Non-pigmented ciliary epithelial cell (primary cell): ENCODE results near the gene RBM6.
A peak's percentile ranks its signal among the peaks of the same experiment; 100 is the strongest.
"Not testable (repeated sequence)": the region's sequence is repeated elsewhere in the genome, so short reads cannot be mapped to it uniquely, and the experiment has no call there.

ENCODE experiments used
- DNase-seq: peaks from one replicate; pipeline ENCODE4 v3.0.0-alpha.2; 2010; ENCODE audit warnings: low read depth

Gene RBM6, protein sequence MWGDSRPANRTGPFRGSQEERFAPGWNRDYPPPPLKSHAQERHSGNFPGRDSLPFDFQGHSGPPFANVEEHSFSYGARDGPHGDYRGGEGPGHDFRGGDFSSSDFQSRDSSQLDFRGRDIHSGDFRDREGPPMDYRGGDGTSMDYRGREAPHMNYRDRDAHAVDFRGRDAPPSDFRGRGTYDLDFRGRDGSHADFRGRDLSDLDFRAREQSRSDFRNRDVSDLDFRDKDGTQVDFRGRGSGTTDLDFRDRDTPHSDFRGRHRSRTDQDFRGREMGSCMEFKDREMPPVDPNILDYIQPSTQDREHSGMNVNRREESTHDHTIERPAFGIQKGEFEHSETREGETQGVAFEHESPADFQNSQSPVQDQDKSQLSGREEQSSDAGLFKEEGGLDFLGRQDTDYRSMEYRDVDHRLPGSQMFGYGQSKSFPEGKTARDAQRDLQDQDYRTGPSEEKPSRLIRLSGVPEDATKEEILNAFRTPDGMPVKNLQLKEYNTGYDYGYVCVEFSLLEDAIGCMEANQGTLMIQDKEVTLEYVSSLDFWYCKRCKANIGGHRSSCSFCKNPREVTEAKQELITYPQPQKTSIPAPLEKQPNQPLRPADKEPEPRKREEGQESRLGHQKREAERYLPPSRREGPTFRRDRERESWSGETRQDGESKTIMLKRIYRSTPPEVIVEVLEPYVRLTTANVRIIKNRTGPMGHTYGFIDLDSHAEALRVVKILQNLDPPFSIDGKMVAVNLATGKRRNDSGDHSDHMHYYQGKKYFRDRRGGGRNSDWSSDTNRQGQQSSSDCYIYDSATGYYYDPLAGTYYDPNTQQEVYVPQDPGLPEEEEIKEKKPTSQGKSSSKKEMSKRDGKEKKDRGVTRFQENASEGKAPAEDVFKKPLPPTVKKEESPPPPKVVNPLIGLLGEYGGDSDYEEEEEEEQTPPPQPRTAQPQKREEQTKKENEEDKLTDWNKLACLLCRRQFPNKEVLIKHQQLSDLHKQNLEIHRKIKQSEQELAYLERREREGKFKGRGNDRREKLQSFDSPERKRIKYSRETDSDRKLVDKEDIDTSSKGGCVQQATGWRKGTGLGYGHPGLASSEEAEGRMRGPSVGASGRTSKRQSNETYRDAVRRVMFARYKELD

DNA sequence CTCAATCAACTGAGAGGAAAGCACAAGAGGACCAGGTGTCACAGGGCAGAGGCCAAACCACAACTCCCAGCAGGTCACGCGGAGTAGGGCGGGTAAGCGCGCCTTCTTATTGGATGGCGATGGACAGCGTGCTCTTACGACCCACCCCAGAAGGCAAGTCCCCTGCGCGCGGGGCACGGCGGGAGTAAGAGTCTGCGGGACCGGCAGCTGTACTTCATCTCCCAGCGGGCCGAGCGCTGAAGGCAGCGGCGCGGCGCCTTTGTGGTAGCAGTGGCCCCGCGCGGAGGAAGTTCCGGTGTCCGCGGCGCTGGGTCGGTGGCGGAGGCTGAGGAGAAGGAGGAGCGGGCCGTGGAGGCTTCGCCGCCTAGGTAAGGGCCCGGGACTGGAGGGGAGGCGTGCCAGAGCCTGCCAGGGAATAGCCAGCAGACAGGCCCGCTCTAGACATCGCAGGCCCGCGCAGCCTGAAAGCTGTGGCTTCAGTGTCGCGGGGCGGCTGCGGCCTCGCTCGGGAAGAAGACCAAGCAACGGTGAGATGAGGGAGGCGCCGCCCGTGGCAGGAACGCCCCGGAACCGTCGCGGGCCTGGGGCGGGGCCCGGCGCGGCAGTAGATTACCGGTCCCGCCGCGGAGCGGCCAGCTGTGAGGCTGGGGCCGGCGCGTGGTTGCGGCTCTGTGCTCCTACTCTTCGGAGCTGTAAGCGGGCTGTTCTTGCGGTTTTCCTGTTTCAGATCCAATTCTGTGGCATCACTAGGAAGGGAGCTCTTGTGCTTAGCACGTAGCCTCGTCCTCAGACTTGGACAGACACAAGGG is at the start of gene RBM6:
RBM6 (plus strand) TSS at position 293 of the 809 bp plus-strand sequence. CDS start 22,492 bp downstream, outside the sequence.
- DNase-seq: peak; percentile 88

DNA sequence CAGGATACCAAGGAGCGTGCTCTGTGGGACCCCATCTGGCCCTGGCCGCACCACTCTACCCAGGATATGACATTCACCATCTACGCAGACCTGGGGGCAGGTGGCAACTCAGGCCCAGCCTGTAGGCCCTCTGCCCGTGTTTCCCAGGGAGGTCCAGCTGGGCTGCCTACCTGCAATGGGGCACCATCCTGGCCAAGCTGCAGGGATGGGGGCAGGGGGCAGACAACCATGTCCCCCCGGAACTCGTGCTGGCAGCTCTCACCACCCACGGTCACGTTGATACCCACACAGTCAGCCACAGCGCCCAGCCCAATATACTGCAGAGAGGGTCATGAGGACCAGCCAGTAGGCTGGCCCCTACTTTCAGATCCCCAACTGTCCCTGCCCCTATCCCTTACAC is 44.2 kb upstream of the RBM6 start:
- DNase-seq: no peak

DNA sequence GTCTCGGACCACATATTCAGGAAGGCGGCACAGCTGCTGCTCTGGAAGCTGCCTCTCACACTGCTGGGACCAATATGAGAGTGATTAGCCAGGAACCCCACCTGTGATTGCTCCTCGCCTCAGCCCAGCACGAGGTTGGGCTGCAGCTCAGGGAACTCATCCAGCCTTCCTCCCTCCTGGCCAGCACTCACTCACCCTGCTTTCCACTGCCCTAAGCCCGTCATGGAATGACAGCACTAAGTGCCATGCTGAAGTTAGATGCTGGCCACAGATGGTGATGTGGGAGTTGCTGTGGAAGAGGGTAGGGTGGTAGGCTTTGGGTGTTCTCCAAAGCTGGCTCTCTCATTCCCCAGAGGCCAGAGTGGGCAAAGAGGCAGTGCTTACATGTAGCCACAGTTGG is 43.6 kb upstream of the RBM6 start:
- no peak for DNase-seq

DNA sequence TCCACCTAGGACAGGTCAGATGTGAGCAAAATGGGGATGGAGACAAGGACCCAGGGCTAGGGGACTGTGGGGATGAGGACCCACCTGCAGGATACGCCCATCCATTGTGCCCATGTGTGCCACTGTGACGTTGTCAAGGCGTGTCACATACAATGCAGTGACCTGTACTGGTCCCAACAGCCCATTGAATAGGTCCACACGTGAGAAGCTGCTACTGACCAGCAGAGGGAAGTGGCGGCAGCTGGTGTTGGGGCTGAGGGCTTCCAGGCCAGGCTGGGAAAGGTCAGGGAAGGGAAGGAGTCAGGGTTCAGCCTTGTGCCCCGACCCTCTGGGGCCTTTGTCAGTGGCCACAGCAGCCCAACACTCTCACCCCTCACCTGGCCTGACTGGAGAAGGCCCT is 41.0 kb upstream of the RBM6 start:
- DNase-seq: no peak

DNA sequence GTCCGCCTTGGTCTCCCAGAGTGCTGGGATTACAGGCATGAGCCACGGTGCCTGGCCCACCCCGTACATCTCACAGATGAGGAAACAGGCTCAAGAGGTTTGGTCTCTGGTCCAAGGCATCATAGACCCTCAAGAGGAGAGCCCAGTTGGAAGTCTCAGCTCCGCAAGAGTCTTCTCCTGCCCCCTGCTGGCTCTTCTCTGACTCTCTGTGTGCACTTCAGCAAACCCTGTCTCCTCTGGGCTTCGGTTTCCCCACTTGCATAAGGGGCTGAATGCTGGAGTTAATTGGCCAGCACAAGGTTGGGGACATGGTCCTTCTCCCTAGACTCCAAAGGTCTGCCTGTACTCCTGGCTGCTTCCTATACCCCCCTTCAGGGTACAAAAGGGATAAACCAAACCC is 40.1 kb upstream of the RBM6 start:
- DNase-seq: no peak

DNA sequence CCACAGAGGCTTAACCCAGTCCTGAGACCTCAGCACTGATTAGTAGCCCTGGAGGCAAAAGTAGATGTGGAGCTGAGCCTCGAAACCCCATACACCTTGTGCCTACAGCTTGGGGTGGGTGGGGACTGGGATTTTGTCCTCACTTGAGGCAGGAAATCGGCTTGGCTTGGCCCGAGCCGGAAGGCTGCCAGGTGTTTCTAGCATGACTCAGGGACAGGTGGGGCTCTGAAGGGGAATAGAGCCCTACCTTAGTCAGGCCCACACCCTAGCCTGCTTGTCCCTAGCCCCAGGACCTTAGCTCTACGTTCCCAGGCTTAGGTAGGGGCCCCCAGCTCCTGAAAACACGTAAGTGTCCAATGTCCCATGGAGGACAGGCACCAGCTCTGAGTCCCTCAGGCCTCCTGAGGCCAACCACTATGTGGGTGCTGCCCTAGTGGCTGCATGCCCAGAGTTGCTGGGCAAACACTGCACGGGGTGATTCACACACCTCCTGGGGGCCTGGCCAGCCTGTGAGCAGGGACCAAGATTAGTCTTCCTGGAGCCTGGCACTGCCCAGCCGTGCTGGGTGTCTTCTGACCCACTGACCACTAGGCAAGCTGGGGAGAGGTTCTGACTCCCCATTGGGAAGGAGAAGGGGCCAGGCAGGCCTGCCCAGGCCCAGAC is 39.3 kb upstream of the RBM6 start:
- no peak for DNase-seq

DNA sequence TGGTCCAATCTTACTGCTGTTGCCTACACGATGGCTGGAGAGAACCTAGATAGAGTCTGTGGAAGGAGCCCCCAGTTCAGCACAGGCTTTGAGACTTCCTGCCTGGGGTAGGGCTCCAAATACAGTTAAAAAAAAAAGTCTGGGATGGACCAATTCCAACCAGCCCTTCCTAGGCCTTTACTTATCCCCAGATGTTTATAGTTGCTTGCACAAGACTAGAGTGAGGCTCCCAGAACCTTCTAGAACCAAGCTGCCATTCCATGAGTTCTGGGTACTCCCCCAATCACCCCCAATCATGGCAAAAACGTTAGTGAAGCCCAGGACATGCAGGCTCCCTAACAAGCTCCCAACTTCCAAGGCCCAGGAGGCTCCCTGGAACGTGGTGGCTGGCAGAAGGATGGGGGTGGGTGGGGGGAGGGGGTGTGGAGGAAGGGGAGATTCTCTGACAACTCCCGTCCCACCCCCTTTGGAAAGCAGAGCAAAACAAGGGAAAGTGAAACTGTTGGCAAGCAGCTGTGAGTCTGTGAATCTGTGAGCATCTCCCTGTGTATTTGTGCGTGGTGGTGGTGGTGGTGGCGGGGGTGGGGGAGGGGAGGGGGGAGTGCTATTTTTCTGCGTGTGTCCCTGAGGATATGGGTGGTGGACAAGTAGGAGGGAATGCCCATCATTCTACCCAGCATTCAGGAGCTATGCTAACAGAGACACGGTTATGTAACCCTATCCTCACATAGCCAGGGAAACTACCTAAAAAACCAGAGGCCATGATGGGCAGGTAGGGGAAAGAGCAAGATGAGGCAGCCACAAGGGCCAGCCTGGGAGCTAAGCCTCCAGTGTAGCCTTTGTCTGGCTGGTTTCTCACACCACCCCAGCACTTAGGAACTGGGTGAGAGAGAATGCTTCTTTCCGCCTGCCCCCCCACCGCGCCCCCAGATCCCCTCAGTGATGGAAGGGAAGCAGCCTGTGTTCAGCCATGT is 38.3 kb upstream of the RBM6 start:
- no peak for DNase-seq

DNA sequence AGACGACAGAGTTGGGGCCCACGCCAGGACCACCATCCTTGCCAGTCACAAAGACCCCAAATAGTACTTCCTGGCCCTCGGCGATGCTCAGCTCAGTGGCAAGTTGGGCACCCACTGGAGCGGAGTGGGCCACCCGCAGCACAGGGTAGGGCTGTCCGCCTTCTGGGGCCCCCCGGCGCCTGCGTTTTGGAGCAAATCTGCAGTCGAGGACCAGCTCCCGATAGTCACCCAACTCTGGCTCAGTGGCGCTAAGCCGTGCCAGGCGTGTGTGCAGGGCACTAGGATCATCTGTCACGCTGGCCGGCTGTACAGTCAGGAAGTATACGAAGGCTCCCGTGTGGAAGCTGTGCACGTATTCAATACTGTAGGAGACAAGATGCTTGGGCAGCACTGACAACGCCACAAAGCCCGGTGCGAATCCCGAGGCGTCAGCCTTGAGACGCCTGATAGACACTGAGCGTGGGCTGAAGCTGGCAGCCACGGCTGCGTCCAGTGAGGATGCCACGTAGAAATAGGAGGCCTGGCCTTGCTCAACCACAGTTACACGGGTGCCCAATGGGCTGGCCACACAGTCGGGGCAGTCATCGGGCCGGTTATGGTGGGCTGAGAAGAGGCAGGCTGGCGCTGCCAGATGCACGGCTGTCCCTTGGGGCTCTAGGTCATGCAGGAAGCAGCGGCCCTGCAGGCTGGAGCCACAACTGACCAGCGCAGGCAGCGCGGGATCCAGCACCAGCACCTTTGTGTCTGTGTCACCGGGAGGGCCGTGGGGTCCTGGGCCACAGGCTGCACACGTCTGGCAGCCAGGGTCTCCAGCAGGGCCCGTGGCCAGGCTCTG is 37.2 kb upstream of the RBM6 start:
- DNase-seq: no peak

DNA sequence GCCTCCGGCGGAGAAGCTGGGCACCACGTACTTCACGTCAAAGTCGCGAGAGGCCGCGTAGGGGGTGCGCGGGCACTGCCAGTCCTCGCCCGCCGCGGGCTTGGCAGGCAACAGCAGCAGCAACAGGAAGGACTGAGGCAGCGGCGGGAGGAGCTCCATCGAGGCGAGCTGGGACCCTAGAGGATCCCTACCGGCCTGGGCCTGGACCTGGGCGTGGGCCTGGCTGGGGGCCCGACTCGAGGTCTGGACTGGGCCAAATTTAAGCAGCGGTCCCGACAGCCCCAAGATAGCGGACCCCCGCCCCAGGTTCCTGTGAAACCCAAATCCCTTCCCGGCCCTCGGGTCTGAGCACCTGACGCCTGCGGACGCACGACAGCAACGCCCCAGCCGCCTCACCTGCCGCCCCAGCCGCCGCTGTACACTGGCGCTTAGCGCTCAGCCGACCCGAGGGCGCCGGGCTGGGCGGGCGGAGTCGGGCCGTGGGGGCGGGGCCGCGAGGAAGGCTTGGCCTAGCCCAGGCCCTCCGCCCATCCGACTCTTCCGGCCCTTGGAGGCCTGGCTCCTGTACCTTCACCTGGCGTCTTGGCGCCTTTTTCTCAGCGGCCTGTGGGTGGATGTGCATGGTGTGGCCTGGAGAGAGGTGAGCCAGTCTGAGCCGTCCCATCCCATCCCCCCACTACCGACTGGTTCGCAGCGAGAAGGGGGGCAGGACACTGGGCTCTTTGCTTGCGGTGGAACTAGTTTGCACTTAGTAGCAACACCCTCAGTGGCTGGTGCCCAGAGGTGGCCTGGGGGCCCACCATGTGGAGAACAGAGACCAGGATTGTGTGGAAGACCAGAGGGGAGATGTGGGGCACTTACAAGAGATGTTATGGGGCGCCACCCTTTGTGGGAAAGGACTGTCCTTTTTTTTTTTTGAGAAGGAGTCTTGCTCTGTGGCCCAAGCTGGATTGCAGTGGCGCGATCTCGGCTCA is 36.2 kb upstream of the RBM6 start, which contains the start of gene MST1R:
MST1R (minus strand) TSS at position 423 of the 974 bp plus-strand sequence; CDS start at position 159, 264 bp downstream.
- DNase-seq: no peak

DNA sequence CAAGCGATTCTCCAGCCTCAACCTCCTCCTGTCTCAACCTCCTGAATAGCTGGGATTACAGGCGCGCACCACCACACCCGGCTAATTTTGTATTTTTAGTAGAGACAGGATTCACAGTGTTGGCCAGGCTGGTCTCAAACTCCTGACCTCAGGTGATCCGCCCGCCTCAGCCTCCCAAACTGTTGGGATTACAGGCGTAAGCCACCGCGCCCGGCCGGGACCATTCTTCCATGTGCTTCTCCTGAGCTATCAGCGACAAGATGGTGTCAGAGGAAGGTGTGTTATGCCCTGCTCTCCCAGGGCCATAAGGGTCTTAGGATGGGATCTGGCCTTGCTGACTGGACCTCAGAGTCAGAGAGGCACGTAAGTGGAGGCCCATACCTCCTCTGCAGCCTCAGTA is 35.5 kb upstream of the RBM6 start:
- not testable (repeated sequence) for DNase-seq

DNA sequence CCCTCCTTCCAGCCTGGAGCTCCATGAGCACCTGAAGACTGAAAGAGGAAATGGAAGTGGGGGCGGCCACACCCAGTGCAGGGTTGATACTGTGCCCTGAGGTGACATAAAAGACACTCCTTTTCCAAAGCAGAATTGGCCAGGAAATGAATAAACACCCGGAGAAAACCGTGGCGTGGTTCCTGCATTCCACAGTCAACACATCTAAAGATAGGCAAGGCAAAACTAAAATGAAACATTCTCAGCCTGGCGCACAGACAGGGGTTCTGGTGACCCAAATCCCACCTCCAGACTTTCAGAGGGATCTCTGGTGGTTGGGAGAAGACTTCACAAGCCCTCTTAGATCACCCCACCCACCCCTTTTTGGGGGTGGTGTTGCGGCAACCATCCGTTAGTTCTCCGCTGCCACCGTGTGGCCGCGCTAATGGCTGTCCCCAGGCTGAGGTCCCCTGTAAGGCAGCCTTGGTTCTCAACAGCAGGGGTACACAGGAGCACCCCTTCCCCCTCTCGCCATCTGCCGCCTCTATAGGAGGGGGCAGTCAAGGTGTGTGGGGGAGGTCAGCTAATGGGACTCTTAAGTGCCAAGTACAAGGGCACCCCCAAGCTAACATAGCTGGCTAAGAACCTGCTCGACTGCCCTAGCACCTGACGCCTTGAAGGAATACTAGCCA is 33.7 kb upstream of the RBM6 start:
- no peak for DNase-seq

DNA sequence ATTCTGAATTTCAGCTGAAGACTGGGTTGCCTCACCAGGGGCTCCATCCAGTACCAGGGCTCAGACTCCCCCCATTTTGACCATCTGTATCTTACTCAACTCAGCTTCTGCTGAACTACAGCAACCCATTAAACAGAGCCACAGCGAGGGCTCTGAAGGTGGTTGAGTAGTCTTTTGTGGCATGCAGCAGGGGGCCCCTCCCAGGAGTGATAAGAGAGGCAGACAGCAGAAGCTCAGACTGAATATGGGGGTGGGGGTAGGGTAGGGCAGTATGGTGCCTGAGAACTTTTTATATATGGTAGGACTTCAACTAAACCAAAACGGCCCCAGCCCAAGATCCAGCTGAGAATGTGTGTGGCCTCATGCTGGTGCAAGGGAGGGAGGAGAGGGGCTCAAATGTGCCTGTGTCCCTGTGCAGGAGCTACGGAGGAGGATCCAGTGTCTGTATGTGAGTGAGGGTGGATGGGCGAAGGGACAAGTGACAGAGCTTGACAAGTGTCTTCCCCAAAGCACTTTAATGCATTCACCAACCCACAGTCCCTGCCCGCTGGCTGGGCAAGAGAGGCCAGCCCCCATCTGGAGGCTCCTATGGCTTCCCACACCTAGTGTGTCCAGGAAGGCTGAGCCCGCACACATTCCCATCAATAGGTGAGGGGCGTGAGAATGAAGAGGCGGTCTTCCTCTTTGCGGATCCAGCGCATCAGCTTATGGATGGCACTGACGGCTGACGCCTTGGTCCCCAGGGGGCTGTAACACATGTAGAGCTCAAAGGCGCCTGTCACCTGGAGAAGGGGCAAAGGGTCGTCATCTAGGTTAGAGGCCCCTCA is 31.4 kb upstream of the RBM6 start:
- no peak for DNase-seq

DNA sequence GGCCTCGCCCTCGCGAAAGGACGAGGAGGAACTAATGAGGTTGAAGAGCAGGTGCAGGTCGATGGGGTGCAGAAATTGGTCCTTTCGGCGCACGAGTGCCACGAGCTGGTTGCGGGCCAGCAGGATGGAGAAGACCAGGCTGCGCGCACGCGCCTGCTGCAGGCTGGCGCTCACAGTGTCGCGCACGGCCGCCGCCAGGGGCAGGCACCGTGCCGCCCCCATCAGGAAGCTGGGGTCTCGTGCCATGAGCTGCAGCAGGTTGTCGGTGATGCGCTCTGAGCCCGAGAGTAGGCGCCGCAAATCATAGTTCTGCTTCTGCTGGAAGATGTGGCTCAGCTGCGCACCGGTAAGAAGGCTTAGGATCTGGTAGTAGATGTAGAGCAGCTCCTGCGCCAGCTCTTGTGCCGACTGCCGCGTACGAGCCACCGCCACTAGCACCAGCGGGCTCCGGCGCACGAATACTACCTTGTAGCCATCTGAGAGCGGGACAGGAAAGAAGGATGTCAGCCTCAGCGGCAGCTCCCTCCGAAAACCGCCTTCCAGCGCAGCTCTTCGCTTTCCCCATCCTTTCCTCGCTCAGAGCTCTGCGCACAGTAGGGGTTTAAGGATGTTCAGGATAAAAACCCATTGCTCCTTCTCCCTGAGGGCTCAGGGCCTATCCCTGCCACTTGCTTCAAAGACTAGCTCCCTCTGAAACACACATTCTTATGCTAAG is 29.4 kb upstream of the RBM6 start:
- no peak for DNase-seq

DNA sequence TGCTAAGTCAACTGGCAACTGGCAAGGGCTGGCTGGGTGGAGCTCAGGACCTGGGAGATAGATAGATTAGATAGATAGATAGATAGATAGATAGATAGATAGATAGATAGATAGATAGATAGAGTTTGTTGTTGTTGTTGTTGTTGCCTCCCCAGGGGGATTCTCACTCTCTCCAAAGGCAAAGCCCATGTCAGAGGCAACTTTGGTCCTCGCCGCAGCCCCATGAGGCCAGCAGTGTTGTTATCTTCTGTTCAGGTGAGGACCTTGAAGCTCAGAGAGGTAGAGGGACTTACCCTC is 28.9 kb upstream of the RBM6 start:
- no peak for DNase-seq

DNA sequence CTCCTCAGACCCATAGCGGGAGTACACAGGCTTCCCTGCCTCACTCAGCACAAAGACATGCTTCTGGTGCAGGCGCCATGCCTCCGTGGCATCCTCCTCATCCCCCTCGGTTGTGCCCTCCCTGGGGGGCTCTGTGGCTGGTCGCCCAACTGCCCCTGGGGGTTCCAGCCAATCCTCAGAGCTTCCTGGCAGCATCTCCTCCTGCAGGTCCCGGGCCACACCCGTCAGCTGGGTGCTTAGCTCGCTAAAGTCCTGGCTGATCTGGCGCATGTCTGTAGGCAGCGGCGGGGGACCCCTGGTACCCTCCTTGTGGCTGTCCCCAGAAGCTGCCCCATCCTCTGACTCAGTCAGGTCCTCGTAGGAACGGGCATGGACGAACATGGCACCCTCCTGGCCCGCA is 28.3 kb upstream of the RBM6 start:
- no peak for DNase-seq

DNA sequence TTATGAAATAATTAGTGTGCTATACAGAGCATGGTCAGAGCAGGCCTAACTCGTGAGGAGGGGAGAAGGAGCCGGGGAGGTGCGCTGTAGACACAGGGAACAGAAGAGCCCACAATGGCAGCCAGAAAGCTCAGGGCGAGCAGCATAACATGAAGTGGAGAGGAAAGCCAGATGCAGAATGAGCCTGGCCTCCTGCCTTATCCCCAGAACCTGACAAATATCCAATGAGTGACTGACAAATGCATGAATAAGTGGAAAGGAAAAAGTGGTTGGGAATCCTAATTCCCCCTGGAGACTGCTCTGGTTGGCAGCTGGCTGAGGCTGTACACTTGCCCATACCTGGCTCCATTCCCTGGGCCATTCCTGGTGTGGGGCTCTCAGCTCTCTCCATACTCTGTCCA is 27.1 kb upstream of the RBM6 start:
- no peak for DNase-seq
